H9 (cell line): Measurements from ENCODE around the gene HSD17B12. TPM values are rescaled to one million over a fixed set of nuclear protein-coding genes. Genes with fewer than 3 reads are reported as not detected.

Experiments
- DNase-seq: peaks from one replicate; pipeline ENCODE4 v3.0.0-alpha.2; 2017
- H2AFZ ChIP-seq: one replicate; pipeline ENCODE4 v1.6.1; 2013; ENCODE audit warnings: mild to moderate bottlenecking, low read length, control low read depth, moderate library complexity
- H2AK5ac ChIP-seq: 2 replicates; pipeline ENCODE4 v1.6.1; 2013; ENCODE audit warnings: low read length, control low read depth, mixed read lengths; ENCODE audit not compliant: insufficient read length
- H2BK120ac ChIP-seq: one replicate; pipeline ENCODE4 v1.6.1; 2013; ENCODE audit warnings: low read depth, mild to moderate bottlenecking, low read length, control low read depth, inconsistent platforms; ENCODE audit not compliant: poor library complexity, severe bottlenecking
- H2BK12ac ChIP-seq: 2 replicates; pipeline ENCODE4 v1.6.1; 2013; ENCODE audit warnings: low read length, control low read depth, mixed read lengths, low read depth; ENCODE audit not compliant: insufficient read length
- H2BK15ac ChIP-seq: 2 replicates; pipeline ENCODE4 v1.6.1; 2013; ENCODE audit warnings: low read depth, low read length, control low read depth
- H2BK20ac ChIP-seq: one replicate; pipeline ENCODE4 v1.6.1; 2013; ENCODE audit warnings: low read depth, mild to moderate bottlenecking, low read length, control low read depth, inconsistent platforms; ENCODE audit not compliant: poor library complexity, severe bottlenecking
- H2BK5ac ChIP-seq: 2 replicates; pipeline ENCODE4 v1.6.1; 2013; ENCODE audit warnings: low read length, control low read depth, mixed read lengths; ENCODE audit not compliant: insufficient read length
- H3K14ac ChIP-seq: 2 replicates; pipeline ENCODE4 v1.6.1; 2013; ENCODE audit warnings: low read length, control low read depth; ENCODE audit not compliant: insufficient read depth
- H3K18ac ChIP-seq: 2 replicates; pipeline ENCODE4 v1.6.1; 2013; ENCODE audit warnings: low read depth, mild to moderate bottlenecking, mixed read lengths, low read length, control low read depth; ENCODE audit not compliant: insufficient read length
- H3K23ac ChIP-seq: 2 replicates; pipeline ENCODE4 v1.6.1; 2013; ENCODE audit warnings: low read length, control low read depth, mixed read lengths, low read depth; ENCODE audit not compliant: insufficient read length
- H3K23me2 ChIP-seq: 2 replicates; pipeline ENCODE4 v1.6.1; 2013; ENCODE audit warnings: low read depth, mild to moderate bottlenecking, mixed read lengths, low read length, control low read depth; ENCODE audit not compliant: insufficient read length, poor library complexity, severe bottlenecking
- H3K27ac ChIP-seq: 2 replicates; pipeline ENCODE4 v1.5.1; 2013; ENCODE audit warnings: low read length, control low read depth, mixed read lengths, low read depth; ENCODE audit not compliant: insufficient read length
- H3K27me3 ChIP-seq: 2 replicates; pipeline ENCODE4 v1.6.1; 2013; ENCODE audit warnings: low read length, control low read depth, inconsistent platforms; ENCODE audit not compliant: insufficient read depth
- H3K4ac ChIP-seq: 2 replicates; pipeline ENCODE4 v1.6.1; 2013; ENCODE audit warnings: low read depth, mild to moderate bottlenecking, control low read depth, inconsistent platforms, low read length, moderate library complexity
- H3K4me1 ChIP-seq: 2 replicates; pipeline ENCODE4 v1.6.1; 2013; ENCODE audit warnings: low read length, control low read depth, inconsistent platforms; ENCODE audit not compliant: insufficient read depth
- H3K4me2 ChIP-seq: 2 replicates; pipeline ENCODE4 v1.6.1; 2013; ENCODE audit warnings: low read length, control low read depth, mixed read lengths; ENCODE audit not compliant: insufficient read length, insufficient read depth
- H3K56ac ChIP-seq: 2 replicates; pipeline ENCODE4 v1.6.1; 2013; ENCODE audit warnings: low read depth, mild to moderate bottlenecking, mixed read lengths, low read length, control low read depth; ENCODE audit not compliant: insufficient read length
- H3K79me1 ChIP-seq: 2 replicates; pipeline ENCODE4 v1.6.1; 2013; ENCODE audit warnings: low read depth, mild to moderate bottlenecking, moderate library complexity, low read length, control low read depth, inconsistent platforms; ENCODE audit not compliant: insufficient read depth, poor library complexity, severe bottlenecking
- H3K79me2 ChIP-seq: 2 replicates; pipeline ENCODE4 v1.6.1; 2013; ENCODE audit warnings: low read length, control low read depth, inconsistent platforms; ENCODE audit not compliant: insufficient read depth
- H3K9ac ChIP-seq: 2 replicates; pipeline ENCODE4 v1.6.1; 2013; ENCODE audit warnings: low read length, control low read depth, mixed read lengths; ENCODE audit not compliant: insufficient read length; ENCODE audit errors: extremely low read depth
- H3K9me3 ChIP-seq: one replicate; pipeline ENCODE4 v1.6.1; 2013; ENCODE audit warnings: low read depth, low read length, inconsistent platforms; ENCODE audit not compliant: control insufficient read depth
- H3T11ph ChIP-seq: one replicate; pipeline ENCODE4 v1.6.1; 2013; ENCODE audit warnings: mild to moderate bottlenecking, low read length, control low read depth, inconsistent platforms
- H4K20me1 ChIP-seq: one replicate; pipeline ENCODE4 v1.6.1; 2013; ENCODE audit not compliant: control insufficient read depth, insufficient read length, insufficient read depth
- H4K5ac ChIP-seq: 2 replicates; pipeline ENCODE4 v1.6.1; 2013; ENCODE audit warnings: low read depth, mild to moderate bottlenecking, mixed read lengths, low read length, control low read depth; ENCODE audit not compliant: insufficient read length
- H4K8ac ChIP-seq: replicated peaks from 2 replicates; pipeline ENCODE4 v1.6.1; 2013; ENCODE audit warnings: low read length, control low read depth, mixed read lengths, low read depth; ENCODE audit not compliant: insufficient read length
- H4K91ac ChIP-seq: 2 replicates; pipeline ENCODE4 v1.6.1; 2013; ENCODE audit warnings: low read depth, mild to moderate bottlenecking, moderate library complexity, mixed read lengths, low read length, control low read depth; ENCODE audit not compliant: insufficient read length
- H3K27ac Mint-ChIP-seq, 3 experiments: 2 replicates in 2 of 3; 3 replicates in 1 of 3; pipeline ENCODE4 v1.8.0; 2020 to 2021; ENCODE audit warnings: mixed read lengths in 3 of 3, mild to moderate bottlenecking in 1 of 3, moderate library complexity in 1 of 3
- H3K27me3 Mint-ChIP-seq: 2 replicates; pipeline ENCODE4 v1.8.0; 2021; ENCODE audit warnings: low read depth, mild to moderate bottlenecking, moderate library complexity, mixed read lengths
- H3K36me3 Mint-ChIP-seq, 3 experiments: 2 replicates in 2 of 3; 3 replicates in 1 of 3; pipeline ENCODE4 v1.8.0; 2020 to 2021; ENCODE audit warnings: low read depth in 3 of 3, mixed read lengths in 3 of 3; ENCODE audit not compliant: insufficient read depth in 1 of 3
- H3K4me1 Mint-ChIP-seq, 2 experiments: 2 replicates each; pipeline ENCODE4 v1.8.0; 2020; ENCODE audit warnings: mixed read lengths in 2 of 2
- H3K4me3 Mint-ChIP-seq, 2 experiments: 2 replicates in 1 of 2; 3 replicates in 1 of 2; pipeline ENCODE4 v1.8.0; 2020 to 2021; ENCODE audit warnings: mild to moderate bottlenecking in 2 of 2, mixed read lengths in 2 of 2, moderate library complexity in 1 of 2
- H3K9me3 Mint-ChIP-seq, 2 experiments: 2 replicates in 1 of 2; 3 replicates in 1 of 2; pipeline ENCODE4 v1.8.0; 2020; ENCODE audit warnings: mild to moderate bottlenecking in 2 of 2, mixed read lengths in 2 of 2, moderate library complexity in 1 of 2
- WGBS: extraction: QIAGEN DNeasy Blood & Tissue Kit; methylation state at CpG from one replicate; pipeline ENCODE4 v1.1.7; 2013; ENCODE audit warnings: missing lambda C conversion rate, low lambda C conversion rate, mixed read lengths; ENCODE audit not compliant: insufficient read length; ENCODE audit errors: extremely low coverage; 5-methylcytosine and 5-hydroxymethylcytosine counted together
- total RNA-seq: library from RNA; stranded (reverse); gene quantifications from 2 replicates; pipeline ENCODE4 v1.2.1, GENCODE V29; 2021
- TF ChIP-seq, protein P1 (sequence below): fragments of 200-600 bp; sonication (generic); conservative IDR thresholded peaks from 3 replicates; pipeline ENCODE4 v1.8.0; 2021; ENCODE audit warnings: antibody characterized with exemption, mild to moderate bottlenecking

Gene HSD17B12
- total RNA-seq, 1 experiment from 2014 or later: 111 TPM

DNA sequence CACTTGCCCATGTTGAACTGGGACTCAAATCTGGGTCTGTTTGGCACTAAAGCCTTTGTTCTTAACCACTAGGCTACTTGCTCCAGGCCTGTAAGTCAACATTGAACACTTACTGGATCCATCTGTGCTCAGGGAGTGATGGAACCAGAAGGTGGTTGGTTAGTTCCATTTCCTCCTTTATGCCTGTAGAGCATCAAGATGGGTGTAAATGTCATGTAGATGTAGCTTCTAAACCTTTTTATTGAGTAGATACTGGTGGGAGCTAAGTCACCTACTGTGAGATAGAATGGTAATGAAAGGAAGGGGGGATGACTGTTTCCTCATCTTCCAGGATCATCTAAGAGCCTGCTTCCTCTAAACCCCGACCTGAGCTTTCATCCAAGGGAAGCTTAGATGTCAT lies 161.5 kb downstream of the HSD17B12 start:
- Histone ChIP-seq H4K91ac (no peak overlapping the region), H3K9me3 (no peaks in the 10 kb centered on the region), H3K56ac (no peak overlapping the region), H4K8ac (no peak overlapping the region), H2BK12ac (no peak overlapping the region), H3K4me1 (peaks cover 3% of the 10 kb centered on the region; the same call in 1 of the 2 replicates), H2BK15ac (no peak overlapping the region), H4K5ac (no peak overlapping the region), H3K23me2 (no peaks in the 10 kb centered on the region), H3K14ac (no peak overlapping the region), H3K4ac (no peak overlapping the region), H2BK20ac (no peak overlapping the region), H3K23ac (peak overlapping the region; percentile 76), H4K20me1 (no peaks in the 10 kb centered on the region), H3K27me3 (no peaks in the 10 kb centered on the region), H3K79me1 (no peaks in the 10 kb centered on the region), H2AK5ac (no peak overlapping the region), H3T11ph (no peak overlapping the region), H2BK120ac (no peak overlapping the region), H3K4me2 (no peak overlapping the region), H2BK5ac (no peak overlapping the region), H3K9ac (no peak overlapping the region), H2AFZ (no peak overlapping the region), H3K18ac (no peak overlapping the region), H3K27ac (no peak overlapping the region), H3K79me2 (no peaks in the 10 kb centered on the region)
- Mint-ChIP-seq H3K4me3 (no peak overlapping the region), H3K36me3 (peaks cover 19 to 49% (median 26%) of the 10 kb centered on the region in 3 experiments), H3K27me3 (no peaks in the 10 kb centered on the region), H3K27ac (0 out of 7 replicates have a peak overlapping the region, but pooled peaks of 1 of the 3 experiments have one; percentile 15), H3K4me1 (peaks cover 3 to 11% of the 10 kb centered on the region in 2 experiments; a peak in 3 of 4 replicates), H3K9me3 (no peaks in the 10 kb centered on the region)
- no CpG with 5 or more reads among the region's 1 CpG for WGBS
- DNase-seq: no peak
- TF ChIP-seq, protein P1, sequence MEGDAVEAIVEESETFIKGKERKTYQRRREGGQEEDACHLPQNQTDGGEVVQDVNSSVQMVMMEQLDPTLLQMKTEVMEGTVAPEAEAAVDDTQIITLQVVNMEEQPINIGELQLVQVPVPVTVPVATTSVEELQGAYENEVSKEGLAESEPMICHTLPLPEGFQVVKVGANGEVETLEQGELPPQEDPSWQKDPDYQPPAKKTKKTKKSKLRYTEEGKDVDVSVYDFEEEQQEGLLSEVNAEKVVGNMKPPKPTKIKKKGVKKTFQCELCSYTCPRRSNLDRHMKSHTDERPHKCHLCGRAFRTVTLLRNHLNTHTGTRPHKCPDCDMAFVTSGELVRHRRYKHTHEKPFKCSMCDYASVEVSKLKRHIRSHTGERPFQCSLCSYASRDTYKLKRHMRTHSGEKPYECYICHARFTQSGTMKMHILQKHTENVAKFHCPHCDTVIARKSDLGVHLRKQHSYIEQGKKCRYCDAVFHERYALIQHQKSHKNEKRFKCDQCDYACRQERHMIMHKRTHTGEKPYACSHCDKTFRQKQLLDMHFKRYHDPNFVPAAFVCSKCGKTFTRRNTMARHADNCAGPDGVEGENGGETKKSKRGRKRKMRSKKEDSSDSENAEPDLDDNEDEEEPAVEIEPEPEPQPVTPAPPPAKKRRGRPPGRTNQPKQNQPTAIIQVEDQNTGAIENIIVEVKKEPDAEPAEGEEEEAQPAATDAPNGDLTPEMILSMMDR: no peak
